GM12891 (cell line): Measurements from ENCODE around the gene ZMYND12.

Experiments used
- POLR2AphosphoS5 ChIP-seq: IDR thresholded peaks from 2 replicates; pipeline ENCODE4 v1.6.1; 2011; ENCODE audit warnings: low read depth, low read length, control low read depth
- POU2F2 ChIP-seq: IDR thresholded peaks from 2 replicates; pipeline ENCODE4 v1.6.1; 2011; ENCODE audit warnings: low read depth, mild to moderate bottlenecking, control low read depth, low read length, moderate library complexity

DNA sequence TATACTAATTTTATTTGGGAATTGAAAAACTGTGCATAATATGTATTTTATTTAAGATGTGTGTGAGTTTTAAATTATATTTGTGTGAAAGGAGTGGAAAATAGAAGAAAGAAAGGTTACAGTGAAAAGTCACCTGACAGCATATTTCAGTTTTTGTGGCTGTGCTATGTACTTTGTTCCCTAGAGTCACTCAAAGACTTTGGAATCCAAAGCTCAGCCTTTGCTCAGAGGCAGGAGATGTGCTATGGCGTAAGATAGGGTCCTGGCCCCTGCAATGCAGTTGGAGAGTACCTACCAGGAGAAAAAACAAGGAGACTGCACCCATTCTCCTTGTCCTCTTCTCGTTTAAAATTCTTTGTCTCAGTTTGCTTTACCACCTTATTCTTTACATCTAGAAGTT is 10.2 kb upstream of the ZMYND12 start:
- no peak for TF ChIP-seq POU2F2
- TF ChIP-seq POLR2AphosphoS5 = no peak
